ENCODE measurements around the gene CCDC88C.

Gene CCDC88C

DNA sequence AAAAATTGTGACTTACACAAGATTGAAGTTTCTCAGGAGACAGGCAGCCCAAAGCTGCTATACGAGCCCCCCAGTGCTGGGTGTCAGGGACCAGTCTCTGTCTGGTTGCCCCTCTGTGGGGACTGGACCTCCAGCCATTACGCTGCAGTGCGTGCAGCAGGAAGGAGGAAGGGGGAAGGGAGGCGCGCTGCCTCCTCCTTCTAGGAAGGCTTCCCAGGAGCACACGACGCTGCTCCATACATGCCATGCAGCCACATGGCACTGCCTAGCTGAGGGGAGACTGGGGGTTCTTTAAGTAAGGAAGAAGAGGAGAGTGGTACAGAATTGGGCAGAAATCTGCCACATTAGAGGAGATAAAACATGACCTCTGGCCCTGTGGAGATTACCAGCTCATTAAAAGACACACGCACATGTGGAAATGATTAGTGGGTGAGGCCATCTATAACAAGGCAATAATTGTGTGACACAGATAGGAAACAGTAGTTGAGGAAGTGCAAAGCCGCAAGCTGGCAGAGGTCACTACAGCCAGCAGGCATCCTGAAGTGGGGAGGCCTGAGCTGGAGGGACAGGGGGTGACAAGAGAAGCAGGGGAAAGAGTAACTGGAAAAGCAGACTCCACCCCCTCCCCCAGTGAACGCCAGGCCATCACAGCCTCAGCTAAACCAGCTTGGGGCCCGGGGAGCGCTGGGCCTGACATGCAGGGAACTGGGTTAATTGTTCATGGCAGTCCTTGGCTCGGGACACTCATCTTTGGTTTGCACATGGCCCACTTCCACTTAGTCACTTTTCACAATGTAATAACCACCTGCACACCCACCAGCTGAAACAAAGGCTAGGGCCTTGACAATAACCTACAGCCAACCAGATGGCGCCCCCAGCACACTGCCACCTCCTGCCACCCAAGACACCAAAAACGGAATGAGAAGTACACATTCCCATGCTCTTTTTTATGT, 39.6 kb downstream of the CCDC88C start:
- peak; percentile 67 for DNase-seq

DNA sequence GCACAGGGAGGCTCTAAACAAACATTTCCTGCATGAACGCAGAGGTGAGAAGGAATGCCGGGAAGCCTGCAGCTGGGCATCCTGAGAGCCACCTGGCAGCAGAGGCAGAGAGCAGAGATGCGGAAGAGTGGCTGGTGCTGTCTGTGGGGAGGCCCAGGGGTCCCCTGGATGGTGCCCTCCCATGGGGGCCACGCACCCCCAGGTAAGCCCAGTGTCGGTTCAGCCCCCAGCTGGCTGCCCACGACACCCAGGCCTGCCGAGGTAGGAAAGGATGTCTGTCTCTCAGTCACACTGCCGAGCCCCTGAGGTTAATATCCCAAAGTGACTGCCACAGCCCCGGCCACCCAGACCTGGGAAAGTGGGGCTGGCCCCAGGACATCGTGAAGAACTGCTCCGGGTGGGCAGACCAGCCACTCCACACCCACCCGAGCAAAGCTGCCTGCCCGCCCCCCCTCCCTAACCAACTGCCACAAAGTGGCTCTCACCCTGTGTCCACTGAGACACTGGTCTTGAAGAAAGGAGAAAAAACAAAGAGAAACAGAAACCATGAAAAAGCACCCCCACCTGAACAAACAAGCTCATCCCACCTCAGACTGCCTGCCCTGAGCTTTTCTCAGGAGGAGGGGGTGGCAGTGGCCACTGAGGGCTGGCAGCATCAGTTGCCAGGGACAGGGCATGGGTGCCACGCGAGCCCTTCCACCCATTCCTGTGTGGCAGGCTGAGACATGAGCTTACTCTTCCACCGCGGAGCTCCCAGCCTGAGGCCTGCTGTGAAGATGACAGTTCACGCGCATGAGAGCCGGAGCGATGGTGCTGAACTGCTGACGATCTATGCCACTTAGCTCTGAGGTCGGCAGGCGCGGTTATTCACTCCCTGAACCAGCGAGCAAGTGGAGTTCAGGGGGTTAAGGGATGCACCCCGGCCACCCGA, 40.8 kb downstream of the CCDC88C start:
- DNase-seq, result no peak

DNA sequence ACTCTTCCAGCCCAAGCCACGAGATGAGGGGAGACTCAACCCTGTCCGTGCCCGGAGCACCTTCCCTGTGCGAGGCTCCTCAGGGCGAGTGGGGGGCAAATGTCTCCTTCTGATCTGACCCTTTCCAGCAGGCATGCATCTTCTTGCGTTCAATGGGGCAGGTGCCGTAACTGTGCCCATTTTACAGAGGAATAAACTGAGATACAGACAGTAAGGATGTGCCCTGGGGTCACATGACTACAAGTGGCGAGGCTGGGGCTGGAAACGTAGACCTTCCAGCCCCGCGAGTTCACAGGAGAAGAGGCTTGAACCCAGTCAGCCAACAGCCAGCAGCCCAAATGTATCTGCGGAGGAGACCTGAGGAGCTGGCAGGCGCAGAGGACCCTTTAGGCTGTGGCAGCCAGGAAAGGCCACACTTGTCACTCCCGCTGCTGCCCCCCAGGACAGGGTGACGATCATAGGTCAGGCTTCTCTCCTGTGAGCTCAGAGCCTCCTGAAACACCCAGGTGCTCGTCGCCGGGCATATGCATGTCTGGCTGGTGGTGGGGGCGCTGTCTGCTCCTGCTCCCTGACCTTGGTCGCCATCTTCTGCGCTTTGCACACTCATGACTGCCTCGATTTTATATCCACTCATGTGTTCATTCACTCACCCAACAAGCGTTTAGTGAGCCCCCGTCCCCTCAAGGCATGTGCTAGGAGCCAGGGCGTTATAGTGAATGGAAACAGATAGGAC, 41.7 kb downstream of the CCDC88C start:
- DNase-seq, result no peak

DNA sequence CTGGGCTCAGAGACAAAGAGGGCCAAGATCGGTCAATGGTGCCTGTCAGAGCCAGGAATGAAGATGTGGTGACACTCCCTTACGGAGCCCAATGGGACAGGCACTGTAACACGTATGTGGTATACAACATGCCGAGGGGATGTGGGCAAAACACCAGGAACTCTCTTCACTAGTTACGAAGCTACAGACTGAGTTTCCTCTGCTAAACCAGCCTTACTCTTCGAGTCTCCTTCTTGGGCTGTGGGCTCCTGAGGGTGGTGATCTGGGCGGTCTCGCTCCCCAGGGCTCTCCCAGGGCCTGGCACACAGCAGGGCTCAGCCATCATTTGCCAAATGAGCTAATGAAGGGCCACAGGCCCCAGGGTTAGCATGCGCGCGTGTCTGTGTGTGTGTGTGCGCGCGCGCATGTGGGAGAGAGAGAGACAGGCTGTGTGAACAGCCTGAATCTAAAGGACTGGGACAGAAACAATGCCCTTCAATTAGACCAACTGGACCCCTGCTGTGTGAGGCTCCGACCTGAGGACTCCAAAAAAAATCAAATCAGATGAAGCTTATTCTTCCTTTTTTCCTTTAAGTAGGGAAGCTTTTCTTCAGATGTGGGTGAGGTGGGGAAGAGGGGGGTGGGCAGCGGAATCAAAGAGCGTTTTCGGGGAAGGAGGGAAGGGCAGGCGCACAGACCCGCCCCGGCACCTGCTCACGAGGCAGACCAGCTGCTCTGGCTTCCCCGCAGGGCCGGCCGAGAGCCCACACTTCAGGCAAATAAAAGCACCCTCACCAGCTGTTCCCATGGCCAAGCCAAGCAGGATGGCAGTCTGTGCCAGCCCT, 42.5 kb downstream of the CCDC88C start:
- no peak for DNase-seq

DNA sequence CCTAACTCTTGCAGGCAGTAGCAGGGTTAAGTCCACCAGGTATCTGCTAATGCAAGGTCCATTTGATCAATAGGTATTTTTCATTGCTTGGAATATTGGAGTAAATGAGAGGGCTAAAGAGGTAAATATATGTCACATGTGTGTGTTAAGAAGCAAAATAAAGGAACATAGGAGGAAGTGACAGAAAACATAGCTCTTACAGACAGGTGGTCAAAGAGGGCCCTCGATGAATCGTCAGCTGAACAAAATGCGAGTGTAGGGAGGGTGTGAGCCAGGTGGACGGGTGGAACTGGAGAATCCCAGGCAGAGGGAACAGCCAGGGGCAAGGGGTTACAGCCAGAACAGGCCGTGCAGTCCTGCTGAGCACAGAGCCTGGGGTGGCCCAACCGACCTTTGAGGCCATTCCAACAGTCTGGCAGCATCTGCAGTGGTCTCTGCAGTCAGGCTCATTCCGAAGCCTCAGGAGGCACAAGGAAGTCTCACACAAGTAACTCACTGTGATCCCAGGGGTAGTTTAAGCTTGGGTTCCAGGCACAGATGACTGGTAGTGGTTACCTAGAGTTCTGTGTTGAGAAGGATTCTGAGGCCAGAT, 43.2 kb downstream of the CCDC88C start:
- DNase-seq, result no peak

DNA sequence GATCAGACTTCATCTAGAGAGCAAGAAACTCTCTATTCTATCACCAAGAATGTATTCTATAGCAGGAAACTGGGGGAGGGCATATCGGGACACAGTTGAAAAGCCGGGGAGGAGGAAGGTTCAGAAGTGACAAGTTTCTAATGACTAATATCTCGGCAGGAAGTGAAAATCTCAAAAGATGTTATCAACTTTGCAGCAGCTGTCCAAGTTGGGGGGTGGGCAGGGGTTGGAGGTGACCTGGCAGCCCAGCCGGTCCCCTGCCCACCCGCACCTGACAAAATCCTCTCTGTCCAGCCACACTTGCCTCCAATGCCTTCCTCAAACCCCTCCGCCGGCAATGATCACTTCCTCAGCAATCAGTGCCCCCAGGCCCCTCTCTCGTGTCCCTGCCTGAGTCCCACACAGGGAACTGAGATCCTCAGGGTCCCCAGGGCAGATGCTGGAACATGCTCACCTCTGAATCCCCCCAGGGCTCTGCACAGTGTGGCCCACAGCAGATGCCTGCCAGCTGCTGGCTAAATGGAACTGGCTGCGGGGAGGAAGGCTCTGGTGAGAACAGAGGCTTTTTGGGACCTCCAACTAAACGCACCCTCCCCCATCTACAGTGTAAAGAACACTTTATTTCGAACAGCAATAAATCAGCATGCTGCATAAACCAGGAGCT, 43.9 kb downstream of the CCDC88C start:
- peak; percentile 73 for DNase-seq

DNA sequence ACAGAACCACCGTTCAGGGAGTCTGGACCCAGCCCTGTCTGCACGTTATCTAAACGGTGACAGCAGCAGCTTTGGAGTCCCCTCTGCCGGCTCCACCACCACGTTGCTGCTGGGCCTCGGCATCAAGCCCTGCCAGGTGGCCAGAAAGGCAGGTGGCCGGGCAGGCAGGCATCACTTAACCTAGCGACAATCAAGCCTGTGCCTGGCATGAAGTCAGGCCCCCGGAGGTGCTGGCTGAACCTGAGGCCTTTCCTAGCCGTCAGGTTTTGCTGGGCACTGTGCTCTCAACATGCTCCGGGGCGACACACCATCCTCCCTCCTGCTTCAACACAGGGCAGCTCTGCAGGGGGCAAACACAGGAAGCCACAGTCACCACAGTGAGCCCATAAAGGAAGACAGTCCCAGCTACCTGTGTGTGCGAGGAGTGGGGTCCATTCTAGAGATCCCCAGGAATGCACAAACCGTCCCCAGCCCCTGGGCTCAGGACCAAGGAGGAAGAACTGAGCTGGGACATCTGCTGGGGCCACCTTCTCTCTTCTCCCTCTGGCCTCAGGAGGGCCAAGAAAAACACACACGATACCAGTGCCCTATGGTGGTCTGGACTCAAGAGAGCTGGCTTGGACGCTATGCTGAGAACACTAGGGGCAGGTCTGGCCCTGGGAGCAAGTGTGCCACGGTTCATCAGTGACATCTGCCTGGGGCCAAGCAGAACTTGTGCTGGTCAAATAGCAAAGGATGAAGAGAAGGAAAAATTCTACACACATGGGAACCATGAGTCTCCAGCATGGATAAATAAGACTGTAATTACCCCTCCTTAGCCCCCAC, 44.7 kb downstream of the CCDC88C start:
- no peak for DNase-seq

DNA sequence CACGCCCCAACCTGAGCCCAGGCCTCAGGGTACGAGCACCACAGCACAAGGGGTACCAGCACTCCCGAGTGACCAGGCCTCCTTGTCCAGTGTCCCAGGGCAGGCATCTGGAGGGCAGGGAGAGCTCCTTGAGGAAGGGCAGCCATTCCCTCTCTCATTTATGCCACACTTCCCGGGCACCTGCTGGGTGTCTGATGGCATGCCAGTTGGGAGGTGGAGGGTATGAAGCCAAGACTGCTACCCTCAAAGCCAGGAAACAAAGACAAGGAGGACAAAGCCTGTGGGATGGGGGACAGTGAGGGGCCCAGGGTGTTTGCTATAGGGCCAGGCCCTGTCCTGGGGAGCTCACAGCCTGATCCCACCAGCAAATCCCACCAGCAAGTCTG, 45.6 kb downstream of the CCDC88C start:
- no peak for DNase-seq

DNA sequence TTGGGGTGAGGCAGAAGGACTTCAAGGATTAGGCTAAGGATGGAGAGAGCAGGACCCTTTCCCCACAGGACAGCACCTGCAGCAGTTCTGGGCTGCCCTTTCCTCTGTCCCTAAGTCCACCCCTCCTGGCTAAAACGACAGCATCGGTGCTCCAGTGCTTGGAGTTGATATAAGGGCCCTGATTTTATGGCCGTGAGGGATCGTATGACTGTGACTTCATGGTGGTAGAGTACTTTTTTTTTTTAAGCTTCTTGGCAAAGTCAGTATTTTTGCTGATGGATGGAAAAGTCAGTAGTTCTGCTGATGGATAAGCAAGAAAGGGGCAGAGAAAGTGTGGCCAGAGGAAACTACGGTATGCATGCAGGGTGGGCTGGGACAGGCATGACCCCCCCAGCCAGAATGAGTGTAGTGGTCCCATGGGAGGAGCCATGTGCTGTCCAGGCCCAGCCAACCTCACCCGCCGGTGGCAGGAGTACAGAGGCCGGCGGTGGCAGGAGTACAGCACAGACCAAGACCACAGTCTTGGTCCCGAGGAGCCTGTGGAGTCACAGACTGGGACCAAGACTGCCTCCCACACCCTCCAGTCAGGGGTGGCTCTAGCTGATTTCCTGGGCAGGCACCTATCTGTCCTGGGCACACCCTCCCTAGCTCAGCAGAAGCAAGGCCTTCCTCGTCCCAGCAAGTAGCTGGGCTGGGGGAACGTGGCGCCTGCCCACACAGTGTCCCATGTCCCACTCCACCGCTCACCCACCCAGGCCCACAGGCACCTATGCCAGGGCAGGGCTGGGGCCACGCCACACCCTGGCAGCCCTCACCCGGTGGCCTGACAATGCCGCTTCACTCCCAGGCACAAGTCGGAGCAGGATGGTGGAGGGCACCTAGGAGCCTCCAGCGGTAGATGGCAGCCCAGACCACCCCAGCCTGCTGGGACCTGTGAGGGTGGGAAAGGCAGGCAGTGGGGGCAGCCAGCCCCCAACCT, 46.3 kb downstream of the CCDC88C start:
- DNase-seq, result no peak

DNA sequence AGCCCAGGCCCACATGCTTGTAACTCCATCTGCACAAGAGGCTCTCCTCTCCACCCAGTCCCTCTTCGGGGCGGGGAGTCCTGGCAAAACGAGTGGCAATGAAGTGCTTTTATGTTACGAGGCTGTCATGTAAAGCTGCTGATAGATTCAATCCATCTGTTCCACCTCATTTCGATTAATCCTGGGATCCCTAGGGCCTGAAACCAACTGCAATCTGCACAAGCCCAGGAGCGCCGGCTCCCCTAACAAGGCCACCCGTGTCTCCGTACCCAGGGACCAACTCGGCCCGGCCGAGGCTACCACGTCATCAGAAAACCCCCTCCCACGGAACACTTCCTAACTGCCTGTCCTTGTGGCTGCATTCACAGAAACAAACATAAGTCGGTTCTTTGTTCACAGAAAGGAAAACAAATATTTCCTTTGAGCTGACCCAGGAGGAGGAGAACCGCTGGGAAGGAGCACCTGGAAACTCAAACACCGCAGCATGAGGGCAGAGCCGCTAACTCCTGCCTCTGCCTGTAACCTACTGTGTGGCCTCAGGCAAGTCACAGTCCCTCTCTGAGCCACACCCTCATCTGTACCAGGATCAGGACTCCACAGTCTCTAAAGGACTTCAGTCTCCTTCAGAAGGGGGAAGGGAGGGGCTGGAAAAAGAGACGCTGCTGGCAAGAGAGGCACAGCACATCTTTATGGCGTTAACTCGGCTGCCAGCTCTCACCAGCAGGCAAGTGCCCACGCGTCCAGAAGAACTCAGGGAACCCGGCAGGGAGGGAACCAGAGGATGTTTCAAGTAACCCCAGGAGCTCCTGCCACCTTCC, 47.8 kb downstream of the CCDC88C start:
- peak; percentile 56 for DNase-seq

DNA sequence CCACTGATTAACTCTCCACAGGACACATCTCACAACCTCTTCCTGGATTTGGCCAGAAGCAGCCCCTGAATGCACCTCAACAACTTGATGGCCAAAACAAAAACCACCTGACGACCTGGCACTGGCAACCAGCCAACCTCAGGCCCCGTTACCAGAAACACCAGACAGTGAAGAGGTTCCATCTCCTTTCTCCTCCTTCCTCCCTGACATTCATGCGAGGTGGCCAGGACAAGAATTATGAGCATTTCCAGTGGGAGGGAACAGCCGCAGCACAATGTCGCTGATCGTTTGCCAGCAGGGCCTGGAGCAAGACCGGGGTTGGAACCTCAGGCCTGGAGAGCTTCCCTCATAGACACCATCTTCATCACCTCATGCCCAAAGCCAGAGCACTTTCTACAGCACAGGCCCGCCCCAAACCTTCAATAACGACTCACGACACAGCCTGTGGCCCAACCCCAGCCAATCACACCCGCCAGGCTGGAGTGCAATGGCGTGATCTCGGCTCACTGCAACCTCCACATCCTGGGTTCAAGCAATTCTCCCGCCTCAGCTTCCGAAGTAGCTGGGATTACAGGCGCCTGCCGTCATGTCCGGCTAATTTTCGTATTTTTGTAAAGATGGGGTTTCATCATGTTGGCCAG, 48.7 kb downstream of the CCDC88C start:
- DNase-seq, result no peak

DNA sequence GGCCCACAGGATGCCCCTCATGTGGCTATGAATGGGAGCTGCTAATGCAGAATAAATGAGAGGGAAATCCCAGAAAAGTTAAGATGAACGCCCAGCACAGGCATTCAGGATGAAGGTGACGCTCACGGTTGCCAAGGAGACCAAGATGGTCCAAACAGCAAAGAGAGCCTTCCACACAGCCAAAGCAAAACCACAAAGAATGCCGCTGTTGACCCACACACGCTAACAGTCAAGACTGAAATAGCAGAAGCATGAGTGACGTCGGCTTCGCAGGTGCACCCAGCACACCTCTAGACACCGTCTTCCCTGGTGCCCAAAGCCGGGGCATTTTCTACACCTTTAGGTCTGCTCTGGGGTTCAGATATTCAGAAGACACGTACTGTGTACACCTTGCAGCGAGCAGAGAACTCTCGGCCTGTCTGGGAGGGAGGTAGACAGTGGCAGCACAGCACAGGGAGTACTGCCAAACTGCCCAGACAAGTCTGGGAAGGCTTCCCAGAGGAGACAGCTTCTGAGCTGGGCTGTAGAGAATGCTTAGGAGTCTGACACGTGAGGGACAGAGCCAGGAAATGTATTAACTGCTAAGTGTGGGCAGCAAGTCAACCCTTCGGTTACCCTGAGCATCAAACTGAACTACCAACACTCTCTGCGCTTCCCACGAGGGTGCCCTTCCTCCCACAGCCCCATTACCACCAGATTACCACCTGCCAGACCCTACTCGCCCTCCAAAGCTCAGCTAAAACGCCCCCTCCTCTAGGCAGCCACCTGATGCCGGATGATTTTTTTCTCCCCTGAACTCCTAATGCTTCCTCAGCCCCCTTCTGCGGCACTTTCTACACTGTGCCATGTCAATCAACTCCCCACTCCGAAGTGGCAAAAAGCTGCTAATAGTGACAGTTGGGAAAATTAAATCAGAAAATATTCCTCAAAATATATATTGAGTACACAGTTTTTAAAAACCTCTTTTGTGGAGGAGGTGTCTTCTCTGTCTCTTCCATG, 50.1 kb downstream of the CCDC88C start:
- DNase-seq, result peak; percentile 61

DNA sequence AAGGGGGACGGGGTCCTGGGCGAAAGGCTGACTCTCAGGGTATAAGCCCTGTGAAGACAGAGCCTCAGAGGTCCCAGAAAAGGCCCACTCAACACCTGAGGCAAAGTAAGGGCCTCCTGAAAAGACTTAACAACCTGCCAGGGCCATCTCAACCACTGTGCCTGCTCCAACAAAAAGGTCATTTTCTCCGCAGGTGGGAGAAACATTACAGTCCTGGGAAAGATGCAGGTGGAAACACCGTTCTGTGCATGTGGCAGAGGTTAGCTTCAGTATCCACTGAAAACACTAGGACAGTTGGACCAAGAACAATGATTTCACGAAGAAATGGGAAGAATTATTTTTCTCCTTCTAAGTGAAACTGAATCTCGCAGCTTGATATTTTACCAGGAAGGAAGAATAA, 50.9 kb downstream of the CCDC88C start:
- no peak for DNase-seq

DNA sequence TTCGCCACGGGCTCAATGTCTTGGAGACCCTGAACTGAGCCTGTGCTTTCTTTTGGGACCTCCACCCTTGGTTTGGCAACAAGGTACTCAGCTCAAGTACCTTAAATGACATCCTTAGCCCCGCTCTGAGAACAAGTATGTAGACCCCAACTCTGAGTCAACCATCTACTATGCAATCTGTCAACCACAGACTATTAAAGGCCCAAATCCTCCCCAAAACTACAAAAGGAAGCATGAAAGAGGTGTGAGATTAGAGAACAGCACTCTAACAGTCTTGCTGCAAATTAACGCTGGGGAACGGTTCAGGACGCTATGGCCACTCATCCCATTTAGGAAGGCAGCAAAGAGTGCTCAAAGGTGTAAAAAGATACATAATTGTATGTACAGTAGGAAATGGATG, 52.1 kb downstream of the CCDC88C start:
- no peak for DNase-seq

DNA sequence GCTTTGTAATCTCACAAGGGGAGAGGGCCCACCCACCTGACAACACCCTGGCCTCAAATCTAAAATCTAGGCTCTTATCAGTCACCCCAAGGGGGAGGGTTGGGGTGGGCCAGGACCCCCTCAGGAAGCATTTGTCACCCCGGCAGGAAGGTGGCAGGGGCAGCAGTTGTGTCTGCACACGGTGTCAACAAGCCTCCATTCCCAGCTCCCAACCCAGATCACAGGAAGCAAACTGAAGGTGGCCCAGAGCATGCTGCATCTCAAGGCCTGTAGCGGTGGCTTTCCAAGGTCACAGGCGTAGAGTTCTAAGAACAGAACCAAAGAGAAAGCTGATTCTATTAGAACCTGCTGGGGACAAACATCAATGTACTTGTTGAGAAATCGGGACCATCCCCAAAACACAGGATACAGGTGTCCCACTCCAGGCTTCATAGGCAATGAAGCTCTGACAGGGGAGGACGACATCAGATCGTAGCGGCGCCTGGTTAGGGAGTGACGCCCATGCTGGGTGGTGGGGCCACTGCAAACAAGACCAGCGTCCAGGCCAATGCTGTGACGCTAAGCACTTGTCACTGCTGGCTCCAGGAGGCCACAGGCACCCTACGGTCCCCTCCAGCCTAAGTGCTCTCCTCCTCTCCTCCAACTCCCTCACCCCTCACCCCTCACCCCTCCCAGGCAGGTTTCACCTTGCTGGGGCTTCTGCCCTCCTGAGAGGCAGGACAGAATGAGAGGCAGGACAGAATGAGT, 52.9 kb downstream of the CCDC88C start:
- no peak for DNase-seq

Measured in activated CD4-positive, alpha-beta T cell treated with anti-CD3 and anti-CD28 coated beads for 48 hours (primary cell).